Measurements from ENCODE around the gene TEAD2. TPM values are rescaled to one million over a fixed set of nuclear protein-coding genes. Genes with fewer than 3 reads are reported as not detected.
"Not testable (repeated sequence)": the region's sequence is repeated elsewhere in the genome, so short reads cannot be mapped to it uniquely, and the experiment has no call there.

TEAD2 gene
- total RNA-seq, 1 donor from 2014 or later = 5.3 TPM

GRCh38 chr19:49374665-49375434 lies 12.6 kb upstream of the TEAD2 start:
- intact Hi-C loops (cut with micrococcal nuclease) = no loop called here
- Mint-ChIP-seq H3K4me1 (no peaks in the 10 kb centered on the region), H3K27me3 (no peaks in the 10 kb centered on the region), H3K36me3 (ENCODE audit: low read depth) (no peaks in the 10 kb centered on the region), H3K27ac (no peak overlapping the region), H3K9me3 (no peaks in the 10 kb centered on the region), H3K4me3 (no peak overlapping the region)
- DNase-seq (no peak), ATAC-seq (ENCODE audit: low read depth) (no peak)
- ChIA-PET POLR2A (interaction anchor here (0.7 to 1.2 kb wide), 2 partner anchors 11 to 34 kb away, joined by 4 to 5 read pairs; partner anchors contain the start of gene DKKL1), CTCF (no interaction called here)
- no peak for TF ChIP-seq CTCF (IDR thresholded peaks at IDR 0.05)

- H3K9me3 Mint-ChIP-seq; H3K36me3 Mint-ChIP-seq (ENCODE audit: low read depth); ATAC-seq (ENCODE audit: low read depth); CTCF ChIA-PET; H3K4me3 Mint-ChIP-seq; intact Hi-C loops (cut with micrococcal nuclease); DNase-seq; H3K27me3 Mint-ChIP-seq; H3K27ac Mint-ChIP-seq; H3K4me1 Mint-ChIP-seq: not testable (repeated sequence)
- POLR2A ChIA-PET = interaction anchor here (0.6 kb wide), 2 partner anchors 161 to 341 kb away, joined by 3 read pairs; no protein-coding TSS in a partner anchor
Observed at GRCh38 chr19:49373174-49373573, 11.0 kb upstream of the TEAD2 start.

GRCh38 chr19:49371184-49371583 lies 9.0 kb upstream of the TEAD2 start:
- Mint-ChIP-seq H3K9me3 (peaks cover 3% of the 10 kb centered on the region), H3K4me3 (no peak overlapping the region), H3K27me3 (no peaks in the 10 kb centered on the region), H3K27ac (no peak overlapping the region), H3K36me3 (ENCODE audit: low read depth) (peaks cover 3% of the 10 kb centered on the region), H3K4me1 (no peaks in the 10 kb centered on the region)
- ChIA-PET POLR2A (interaction anchor here (0.5 to 1.2 kb wide), 2 partner anchors 10 to 36 kb away, joined by 3 to 5 read pairs; partner anchors contain the start of gene CD37), CTCF (no interaction called here)
- no peak for DNase-seq
- no peak for ATAC-seq (ENCODE audit: low read depth)
- TF ChIP-seq CTCF (IDR thresholded peaks at IDR 0.05) = no peak
- intact Hi-C loops (cut with micrococcal nuclease) = no loop called here

GRCh38 chr19:49368711-49369358 lies 6.6 kb upstream of the TEAD2 start:
- intact Hi-C loops (cut with micrococcal nuclease) = no loop called here
- DNase-seq (no peak), ATAC-seq (ENCODE audit: low read depth) (no peak)
- TF ChIP-seq CTCF (IDR thresholded peaks at IDR 0.05) = no peak
- H3K27me3 Mint-ChIP-seq = no peaks in the 10 kb centered on the region
- peaks cover 3% of the 10 kb centered on the region for H3K36me3 Mint-ChIP-seq (ENCODE audit: low read depth)
- H3K9me3 Mint-ChIP-seq = peaks cover 3% of the 10 kb centered on the region
- ChIA-PET POLR2A (interaction anchor here (0.6 kb wide), 2 partner anchors 15 to 238 kb away, joined by 5 to 6 read pairs; no protein-coding TSS in a partner anchor), CTCF (no interaction called here)
- no peak overlapping the region for H3K27ac Mint-ChIP-seq
- H3K4me1 Mint-ChIP-seq = peaks cover 8% of the 10 kb centered on the region
- H3K4me3 Mint-ChIP-seq = no peak overlapping the region

GRCh38 chr19:49366110-49366509 lies 3.9 kb upstream of the TEAD2 start:
- H3K9me3 Mint-ChIP-seq = peaks cover 3% of the 10 kb centered on the region
- intact Hi-C loops (cut with micrococcal nuclease) = no loop called here
- no peaks in the 10 kb centered on the region for H3K27me3 Mint-ChIP-seq
- no peak for TF ChIP-seq CTCF (IDR thresholded peaks at IDR 0.05)
- H3K27ac Mint-ChIP-seq = no peak overlapping the region
- peaks cover 3% of the 10 kb centered on the region for H3K36me3 Mint-ChIP-seq (ENCODE audit: low read depth)
- H3K4me1 Mint-ChIP-seq = peaks cover 18% of the 10 kb centered on the region
- CTCF ChIA-PET = no interaction called here
- DNase-seq = no peak
- H3K4me3 Mint-ChIP-seq = no peak overlapping the region
- ATAC-seq (ENCODE audit: low read depth) = no peak
- POLR2A ChIA-PET = interaction anchor here (0.6 to 2.0 kb wide), 7 partner anchors 9 to 128 kb away, joined by 3 to 8 read pairs (median 3); no protein-coding TSS in a partner anchor

All from activated B cell treated with CpG ODN at 0.5 μM for 24 hours (primary cell).